ENCODE data around the gene LIN37.

The LIN37 gene

DNA sequence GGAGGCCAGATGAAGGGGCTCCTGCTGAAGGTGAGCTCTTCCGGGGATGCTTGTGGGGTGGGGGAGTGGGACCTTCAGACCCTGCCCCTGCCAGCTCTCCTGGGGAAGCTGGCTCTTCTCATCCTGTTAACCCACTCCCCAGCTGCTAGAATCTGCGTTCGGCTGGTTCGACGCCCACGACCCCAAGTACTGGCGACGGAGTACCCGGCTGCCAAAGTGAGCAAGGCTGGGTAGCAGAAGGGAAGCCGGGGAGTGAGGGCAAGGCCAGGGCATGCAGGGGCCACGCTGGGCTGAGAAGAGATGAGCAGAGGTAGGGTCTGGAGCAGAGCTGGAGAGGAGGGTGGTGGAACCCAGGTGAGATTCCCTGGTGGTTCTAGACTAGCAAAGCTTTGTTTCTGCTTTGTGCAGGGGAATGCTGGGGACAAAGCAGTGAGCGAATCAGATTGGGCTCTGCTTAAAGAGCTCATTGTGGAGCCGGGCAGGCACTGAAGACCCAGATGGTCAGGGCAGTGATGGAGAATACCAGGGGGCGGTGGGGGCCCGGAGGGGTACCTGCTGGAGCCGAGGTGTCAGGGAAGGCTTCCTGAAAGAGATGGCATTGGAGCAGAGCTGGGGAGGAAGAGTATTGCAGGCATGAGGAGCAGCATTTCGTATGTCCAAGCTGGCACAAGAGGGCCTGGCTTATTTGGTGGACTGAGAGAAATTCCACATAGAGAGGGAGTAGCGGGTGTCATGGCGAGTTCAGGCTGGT is 20.2 kb upstream of the LIN37 start:
- TF ChIP-seq REST (IDR thresholded peaks at IDR 0.05; ENCODE audit: insufficient read depth in 1 of 2, low read depth in 2 of 2, low read length in 2 of 2) (no peak), SIN3A (IDR thresholded peaks at IDR 0.05; ENCODE audit: borderline replicate concordance, insufficient read depth, low read length) (no peak), FOXP2 (optimal IDR thresholded peaks at IDR 0.05; ENCODE audit: borderline replicate concordance, extremely low read depth, extremely low read length, insufficient read depth) (no peak), POLR2AphosphoS5 (IDR thresholded peaks at IDR 0.05; ENCODE audit: low read depth, low read length) (no peak), TAF1 (IDR thresholded peaks at IDR 0.05; ENCODE audit: borderline replicate concordance, insufficient read depth, low read length) (no peak)

DNA sequence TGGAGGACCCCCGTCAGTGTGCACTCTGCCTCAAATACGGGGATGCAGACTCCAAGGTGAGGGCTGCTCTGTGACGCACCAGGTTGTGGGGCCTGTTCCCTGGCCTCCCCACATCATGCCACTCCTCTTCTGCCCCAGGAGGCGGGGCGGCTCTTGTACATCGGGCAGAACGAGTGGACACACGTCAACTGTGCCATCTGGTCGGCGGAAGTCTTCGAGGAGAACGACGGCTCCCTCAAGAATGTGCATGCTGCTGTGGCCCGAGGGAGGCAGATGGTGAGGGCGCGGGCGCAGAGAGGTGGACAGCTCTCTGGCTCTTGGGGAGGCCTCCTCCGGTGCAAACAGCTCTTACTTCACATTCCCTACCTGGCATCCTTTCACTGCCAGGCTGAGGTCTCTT is 19.4 kb upstream of the LIN37 start:
- TF ChIP-seq POLR2AphosphoS5 (IDR thresholded peaks at IDR 0.05; ENCODE audit: low read depth, low read length) (no peak), TAF1 (IDR thresholded peaks at IDR 0.05; ENCODE audit: borderline replicate concordance, insufficient read depth, low read length) (no peak), REST (IDR thresholded peaks at IDR 0.05; ENCODE audit: insufficient read depth in 1 of 2, low read depth in 2 of 2, low read length in 2 of 2) (no peak), SIN3A (IDR thresholded peaks at IDR 0.05; ENCODE audit: borderline replicate concordance, insufficient read depth, low read length) (no peak), FOXP2 (optimal IDR thresholded peaks at IDR 0.05; ENCODE audit: borderline replicate concordance, extremely low read depth, extremely low read length, insufficient read depth) (no peak)

DNA sequence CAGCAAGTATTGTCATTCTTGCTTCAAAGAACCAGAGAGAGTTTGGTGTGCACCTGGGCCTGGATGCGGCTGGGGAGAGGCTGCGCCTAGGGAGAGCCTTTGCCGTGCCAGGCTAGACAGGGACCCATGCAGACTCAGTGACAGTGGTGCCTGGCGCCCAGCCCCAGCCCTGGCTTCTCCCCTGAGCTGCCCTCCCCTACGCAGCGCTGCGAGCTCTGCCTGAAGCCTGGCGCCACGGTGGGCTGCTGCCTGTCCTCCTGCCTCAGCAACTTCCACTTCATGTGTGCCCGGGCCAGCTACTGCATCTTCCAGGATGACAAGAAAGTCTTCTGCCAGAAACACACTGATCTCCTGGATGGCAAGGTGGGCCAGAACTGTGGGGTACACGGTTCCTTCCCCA is 18.6 kb upstream of the LIN37 start:
- TF ChIP-seq SIN3A (IDR thresholded peaks at IDR 0.05; ENCODE audit: borderline replicate concordance, insufficient read depth, low read length) = no peak
- no peak for TF ChIP-seq REST (IDR thresholded peaks at IDR 0.05; ENCODE audit: insufficient read depth in 1 of 2, low read depth in 2 of 2, low read length in 2 of 2)
- no peak for TF ChIP-seq FOXP2 (optimal IDR thresholded peaks at IDR 0.05; ENCODE audit: borderline replicate concordance, extremely low read depth, extremely low read length, insufficient read depth)
- TF ChIP-seq POLR2AphosphoS5 (IDR thresholded peaks at IDR 0.05; ENCODE audit: low read depth, low read length) = no peak
- TF ChIP-seq TAF1 (IDR thresholded peaks at IDR 0.05; ENCODE audit: borderline replicate concordance, insufficient read depth, low read length) = no peak

- TF ChIP-seq SIN3A (IDR thresholded peaks at IDR 0.05; ENCODE audit: borderline replicate concordance, insufficient read depth, low read length) (no peak), REST (IDR thresholded peaks at IDR 0.05; ENCODE audit: insufficient read depth in 1 of 2, low read depth in 2 of 2, low read length in 2 of 2) (no peak), FOXP2 (optimal IDR thresholded peaks at IDR 0.05; ENCODE audit: borderline replicate concordance, extremely low read depth, extremely low read length, insufficient read depth) (no peak), POLR2AphosphoS5 (IDR thresholded peaks at IDR 0.05; ENCODE audit: low read depth, low read length) (no peak), TAF1 (IDR thresholded peaks at IDR 0.05; ENCODE audit: borderline replicate concordance, insufficient read depth, low read length) (no peak)
These were observed 18.1 kb upstream of the LIN37 start for GRCh38 chr19:35730326-35730725.
